SU-DHL-6 (cell line): ENCODE results near the gene RBMS1.

ENCODE experiments used
- H2AFZ ChIP-seq: fragments of 200-600 bp; sonication (generic); 2 replicates; pipeline ENCODE4 v1.6.1; 2014; ENCODE audit warnings: low read depth, mild to moderate bottlenecking, moderate library complexity, mixed read lengths, antibody characterized with exemption, low read length; ENCODE audit not compliant: severe bottlenecking
- H3F3A ChIP-seq: fragments of 200-600 bp; shearing (Covaris generic); 2 replicates; pipeline ENCODE4 v1.6.0; 2016; ENCODE audit warnings: antibody characterized with exemption, mild to moderate bottlenecking; ENCODE audit not compliant: insufficient read depth
- H3K27ac ChIP-seq: fragments of 200-600 bp; sonication (generic); 2 replicates; pipeline ENCODE4 v1.5.1; 2016; ENCODE audit warnings: low read depth, mild to moderate bottlenecking, low read length, moderate library complexity, mixed read lengths
- H3K27me3 ChIP-seq: fragments of 200-600 bp; sonication (generic), shearing (Covaris generic); 2 replicates; pipeline ENCODE4 v1.6.0; 2014; ENCODE audit warnings: mild to moderate bottlenecking, low read length
- H3K36me3 ChIP-seq: fragments of 200-600 bp; sonication (generic); 2 replicates; pipeline ENCODE4 v1.6.1; 2014; ENCODE audit warnings: mild to moderate bottlenecking, low read length, mixed read lengths
- H3K4me2 ChIP-seq: fragments of 300-600, 200-600 bp; shearing (Covaris generic), sonication (generic); 2 replicates; pipeline ENCODE4 v1.6.0; 2014; ENCODE audit warnings: low read length, low read depth, mild to moderate bottlenecking; ENCODE audit not compliant: poor library complexity, severe bottlenecking
- H3K4me3 ChIP-seq: fragments of 200-600 bp; sonication (generic); 2 replicates; pipeline ENCODE4 v1.5.1; 2014; ENCODE audit warnings: antibody characterized with exemption, low read length, mild to moderate bottlenecking, mixed read lengths; ENCODE audit not compliant: insufficient read depth, poor library complexity, severe bottlenecking
- H3K79me2 ChIP-seq: fragments of 200-600 bp; sonication (generic); 2 replicates; pipeline ENCODE4 v1.6.1; 2014; ENCODE audit warnings: mild to moderate bottlenecking, low read length, moderate library complexity; ENCODE audit not compliant: insufficient read depth
- H3K9ac ChIP-seq: fragments of 200-600 bp; sonication (generic); 2 replicates; pipeline ENCODE4 v1.7.0; 2014; ENCODE audit warnings: mild to moderate bottlenecking, low read length
- H3K9me2 ChIP-seq: fragments of 200-600 bp; sonication (generic); replicated peaks from 2 replicates; pipeline ENCODE4 v1.6.1; 2014; ENCODE audit warnings: low read length; ENCODE audit not compliant: insufficient read depth
- H3K9me3 ChIP-seq: fragments of 200-600 bp; sonication (generic); 2 replicates; pipeline ENCODE4 v1.6.1; 2014; ENCODE audit warnings: low read length, mixed read lengths; ENCODE audit not compliant: insufficient read depth
- H4K20me1 ChIP-seq: fragments of 200-600 bp; sonication (generic); 2 replicates; pipeline ENCODE4 v1.6.1; 2014; ENCODE audit warnings: low read depth, mild to moderate bottlenecking, antibody characterized with exemption, low read length, moderate library complexity, mixed read lengths
- CTCF ChIP-seq: fragments of 200-600 bp; sonication (generic); IDR thresholded peaks from one replicate; pipeline ENCODE4 v1.5.1; 2017; ENCODE audit warnings: antibody characterized with exemption, mild to moderate bottlenecking, low read length, moderate library complexity; ENCODE audit not compliant: insufficient read depth, poor library complexity, severe bottlenecking
- EZH2phosphoT487 ChIP-seq: fragments of 200-600 bp; sonication (generic), shearing (Covaris generic); conservative IDR thresholded peaks from 2 replicates; pipeline ENCODE4 v1.6.1; 2018; ENCODE audit warnings: mild to moderate bottlenecking, antibody characterized with exemption, low read length, moderate library complexity, mixed read lengths

RBMS1 gene

GRCh38 chr2:160479269-160479668 lies 14.3 kb downstream of the RBMS1 start:
- Histone ChIP-seq H3K27ac (no peak overlapping the region), H4K20me1 (no peaks in the 10 kb centered on the region), H3K4me2 (no peak overlapping the region), H3F3A (no peaks in the 10 kb centered on the region), H3K36me3 (no peaks in the 10 kb centered on the region), H3K4me3 (no peak overlapping the region), H3K79me2 (no peaks in the 10 kb centered on the region), H3K9me2 (no peaks in the 10 kb centered on the region), H3K9ac (no peak overlapping the region), H3K27me3 (no peaks in the 10 kb centered on the region), H3K9me3 (no peaks in the 10 kb centered on the region), H2AFZ (no peak overlapping the region)
- TF ChIP-seq EZH2phosphoT487 (no peak), CTCF (no peak)

GRCh38 chr2:160478660-160479059 lies 14.9 kb downstream of the RBMS1 start:
- Histone ChIP-seq H3K9me3 (no peaks in the 10 kb centered on the region), H4K20me1 (no peaks in the 10 kb centered on the region), H3K36me3 (no peaks in the 10 kb centered on the region), H3K27ac (no peak overlapping the region), H3F3A (no peaks in the 10 kb centered on the region), H3K4me2 (no peak overlapping the region), H3K79me2 (no peaks in the 10 kb centered on the region), H3K9me2 (no peaks in the 10 kb centered on the region), H2AFZ (no peak overlapping the region), H3K4me3 (no peak overlapping the region), H3K9ac (no peak overlapping the region), H3K27me3 (no peaks in the 10 kb centered on the region)
- TF ChIP-seq CTCF (no peak), EZH2phosphoT487 (no peak)

- Histone ChIP-seq H3F3A (no peaks in the 10 kb centered on the region), H4K20me1 (no peaks in the 10 kb centered on the region), H3K4me2 (no peak overlapping the region), H3K9me3 (no peaks in the 10 kb centered on the region), H3K36me3 (no peaks in the 10 kb centered on the region), H2AFZ (no peak overlapping the region), H3K4me3 (no peak overlapping the region), H3K9ac (no peak overlapping the region), H3K9me2 (no peaks in the 10 kb centered on the region), H3K27ac (no peak overlapping the region), H3K79me2 (no peaks in the 10 kb centered on the region), H3K27me3 (no peaks in the 10 kb centered on the region)
- no peak for TF ChIP-seq CTCF
These were observed 16.6 kb downstream of the RBMS1 start for GRCh38 chr2:160477032-160477431.
